GM21619 (cell line): ENCODE measurements around the gene C1QB.

ENCODE experiments used
- ATAC-seq: cut with Tn5 transposase; IDR thresholded peaks from one replicate; pipeline ENCODE4 v1.9.1; 2021; ENCODE audit not compliant: unreplicated experiment

Gene C1QB, protein sequence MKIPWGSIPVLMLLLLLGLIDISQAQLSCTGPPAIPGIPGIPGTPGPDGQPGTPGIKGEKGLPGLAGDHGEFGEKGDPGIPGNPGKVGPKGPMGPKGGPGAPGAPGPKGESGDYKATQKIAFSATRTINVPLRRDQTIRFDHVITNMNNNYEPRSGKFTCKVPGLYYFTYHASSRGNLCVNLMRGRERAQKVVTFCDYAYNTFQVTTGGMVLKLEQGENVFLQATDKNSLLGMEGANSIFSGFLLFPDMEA

DNA sequence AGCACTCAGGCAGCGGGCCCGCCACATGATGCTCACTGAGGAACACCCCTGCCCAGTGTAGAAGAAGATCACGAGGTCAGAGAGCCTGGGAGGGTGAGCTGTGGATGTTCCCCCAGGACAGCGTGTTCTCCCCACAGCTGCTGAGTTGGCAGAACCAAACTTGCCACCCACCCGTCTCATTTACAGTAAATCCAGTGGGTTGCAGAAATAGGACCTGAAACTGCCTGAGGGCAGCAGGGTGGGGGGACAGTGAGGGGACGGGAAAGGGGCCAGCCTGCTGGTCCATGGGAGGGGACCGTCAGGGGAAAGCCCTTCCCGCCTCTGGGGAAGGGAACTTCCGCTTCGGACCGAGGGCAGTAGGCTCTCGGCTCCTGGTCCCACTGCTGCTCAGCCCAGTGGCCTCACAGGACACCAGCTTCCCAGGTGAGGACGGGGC lies at the start of gene C1QB:
C1QB (plus strand) TSS at position 356 of the 436 bp plus-strand sequence. CDS start 6,227 bp downstream, outside the sequence.
- no peak for ATAC-seq

DNA sequence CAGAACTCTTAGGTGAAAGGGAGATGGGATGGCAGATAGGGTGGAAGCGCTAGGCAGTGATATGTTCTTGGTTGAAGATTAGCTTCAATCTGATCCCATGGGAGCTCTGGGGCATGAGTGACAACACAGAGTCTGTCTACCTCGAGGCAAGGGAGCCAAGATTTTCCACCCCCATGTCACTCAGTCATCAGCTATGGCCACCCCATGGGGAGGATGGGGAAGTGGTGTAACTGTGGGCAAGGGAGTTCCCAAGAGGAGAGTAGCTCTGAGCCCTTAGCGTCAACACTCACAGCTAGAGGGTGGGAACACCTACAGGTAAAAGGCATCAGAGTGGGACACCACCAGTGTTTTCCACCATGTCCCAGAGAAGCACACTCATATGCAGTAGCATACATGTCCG lies 46.9 kb upstream of the C1QB start:
- ATAC-seq, result no peak

DNA sequence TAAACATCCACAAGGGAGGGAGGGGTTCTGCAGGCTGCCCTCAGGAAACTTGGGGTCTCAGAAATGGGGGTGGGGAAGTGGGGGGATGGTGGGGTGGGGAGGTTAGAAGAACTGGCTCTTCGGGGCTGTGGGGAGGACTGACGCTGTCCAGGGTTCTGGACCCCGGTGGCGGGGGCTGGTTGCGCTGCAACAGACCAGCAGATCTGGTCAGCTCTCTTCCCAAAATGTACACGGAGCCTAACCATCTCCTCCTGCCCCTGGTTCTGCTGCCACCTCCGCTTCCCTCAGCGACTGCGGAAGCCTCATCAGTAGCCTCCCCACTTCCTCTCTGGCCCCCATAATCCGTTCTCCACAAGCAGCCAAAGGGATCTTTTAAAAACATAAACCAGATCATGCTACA lies 45.9 kb upstream of the C1QB start:
- no peak for ATAC-seq

DNA sequence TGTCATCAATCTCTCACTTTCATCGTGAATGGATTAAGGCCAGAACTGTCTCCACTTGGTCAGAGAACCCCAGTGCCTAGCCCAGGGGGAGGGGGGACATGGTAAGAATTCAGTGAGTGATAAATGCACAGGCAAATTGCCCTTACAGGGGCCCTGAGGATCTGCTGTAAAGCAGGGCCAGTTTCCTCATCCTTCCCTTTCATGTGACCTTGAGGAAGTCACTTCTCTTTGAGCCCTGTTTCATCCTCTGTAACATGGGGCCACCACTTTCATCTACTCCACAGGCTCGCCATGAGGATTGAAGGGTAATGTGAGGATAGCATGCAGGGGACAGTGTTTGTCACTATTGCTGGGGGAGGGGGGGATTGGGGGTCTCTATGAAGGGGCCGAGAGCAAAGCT lies 44.7 kb upstream of the C1QB start:
- no peak for ATAC-seq

DNA sequence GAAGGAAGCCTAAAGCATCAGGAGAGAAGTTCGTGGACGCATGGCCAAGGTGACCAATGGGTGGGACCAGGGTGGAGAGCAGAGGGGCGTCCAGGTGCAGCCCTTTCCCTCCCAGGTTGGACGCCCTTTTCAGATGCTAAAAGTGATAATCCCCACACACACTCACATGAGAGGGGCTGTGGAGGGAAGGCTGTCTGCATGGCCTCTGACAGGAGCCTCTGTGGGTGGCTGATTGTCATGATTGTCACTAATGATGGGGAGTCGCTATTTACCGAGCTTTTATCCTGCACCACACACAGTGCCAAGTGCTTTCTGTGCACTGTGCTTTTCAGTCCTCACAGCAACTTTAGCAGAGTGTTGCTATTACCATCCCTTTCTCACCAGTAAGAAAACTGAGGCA lies 43.7 kb upstream of the C1QB start:
- no peak for ATAC-seq

DNA sequence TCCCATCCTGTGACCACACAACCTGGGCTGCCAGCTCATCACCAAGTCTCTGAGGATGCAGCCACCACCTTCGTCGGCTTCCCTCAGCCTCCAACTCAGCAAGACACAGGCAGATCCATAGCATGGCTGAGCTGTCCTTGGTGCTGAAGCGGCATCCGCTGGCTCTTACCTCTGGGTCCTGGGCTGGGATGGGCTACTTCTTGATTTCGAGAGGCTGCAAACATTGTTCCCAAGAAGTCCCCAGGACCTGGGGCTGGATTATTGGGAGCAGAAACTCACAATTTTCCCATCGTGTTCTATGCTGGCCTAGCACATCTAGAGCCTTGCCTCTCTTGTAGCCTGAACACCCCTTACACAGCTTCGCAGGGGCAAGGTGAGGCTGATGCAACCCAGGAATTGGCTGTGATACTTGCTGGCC lies 41.5 kb upstream of the C1QB start:
- no peak for ATAC-seq

DNA sequence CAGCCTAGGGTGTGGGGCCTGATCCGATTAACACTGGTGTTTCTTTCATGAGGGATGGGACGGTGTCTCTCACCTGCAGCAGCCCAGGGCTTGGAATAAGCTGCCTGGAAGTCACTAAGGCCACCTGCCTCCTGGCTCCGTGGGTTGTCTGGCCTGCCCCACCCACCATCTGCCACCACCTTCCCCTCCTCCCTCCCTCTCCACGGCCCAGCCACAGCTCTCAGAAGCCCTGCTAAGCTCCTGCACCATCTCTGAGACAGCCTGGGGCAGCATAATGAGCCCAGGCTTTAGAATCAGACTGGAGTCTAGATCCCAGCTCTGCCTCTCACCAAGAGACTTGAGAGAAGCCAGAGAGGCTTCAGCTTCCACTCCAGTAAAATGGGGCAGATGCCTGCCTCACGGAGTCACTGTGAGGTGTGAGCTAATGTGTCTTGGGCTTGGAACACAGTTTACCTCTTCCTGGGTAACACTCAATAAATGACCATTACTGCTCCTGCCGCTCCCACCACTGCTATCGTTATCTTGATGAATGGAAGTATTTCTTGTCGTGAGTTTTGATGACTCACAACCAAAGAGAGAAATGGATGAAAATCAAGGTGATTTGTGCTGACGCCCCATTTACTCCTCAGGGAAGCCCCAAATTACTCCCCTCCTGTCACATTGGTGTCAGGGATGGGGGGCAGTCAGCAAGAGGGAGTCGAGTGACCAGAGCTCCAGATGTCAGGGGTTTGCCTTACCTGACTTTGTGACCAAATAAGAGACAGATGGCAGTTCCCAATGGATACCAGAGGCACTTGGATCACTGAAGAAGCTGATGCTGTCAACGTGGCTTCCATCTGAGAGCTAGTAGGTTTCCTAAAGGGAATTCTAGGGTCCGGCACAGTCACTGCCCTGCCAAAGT lies 40.1 kb upstream of the C1QB start:
- ATAC-seq, result no peak

DNA sequence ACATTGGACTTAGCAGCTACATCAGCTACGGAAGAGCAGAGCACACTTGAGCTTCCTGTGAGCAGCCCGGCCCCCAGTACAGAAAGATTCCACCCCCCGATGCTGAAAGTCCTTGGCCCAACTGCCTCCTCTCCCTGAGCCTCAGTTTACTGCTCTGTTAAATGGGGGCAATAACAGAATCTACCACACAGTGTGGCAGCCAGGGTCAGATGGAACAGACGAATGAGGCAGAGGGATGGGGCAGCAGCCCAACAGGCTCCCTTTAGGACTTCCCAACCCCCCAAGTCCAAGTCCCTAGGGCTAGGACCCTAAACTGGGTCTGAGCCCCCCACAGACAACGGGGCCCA lies 39.5 kb upstream of the C1QB start:
- no peak for ATAC-seq

DNA sequence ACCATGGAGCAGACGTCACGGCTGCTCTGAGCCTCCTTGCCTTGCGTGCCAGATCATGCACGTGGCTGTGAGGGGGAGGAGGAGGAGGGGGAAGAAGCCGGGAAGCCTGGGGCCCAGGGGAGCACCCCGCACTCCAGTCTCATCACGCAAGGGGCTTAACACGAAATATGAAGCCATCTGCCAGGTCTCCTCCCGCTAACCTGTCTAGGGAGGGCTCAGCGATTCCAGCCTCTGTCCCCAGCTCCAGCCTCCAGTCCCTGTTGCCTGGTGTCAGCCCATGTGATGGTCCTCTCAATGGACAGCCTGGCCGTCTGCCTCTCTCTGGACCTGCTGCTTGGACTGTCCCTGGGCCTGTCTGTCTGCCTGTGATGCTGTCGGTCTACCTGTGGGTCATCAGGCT lies 39.1 kb upstream of the C1QB start:
- no peak for ATAC-seq

DNA sequence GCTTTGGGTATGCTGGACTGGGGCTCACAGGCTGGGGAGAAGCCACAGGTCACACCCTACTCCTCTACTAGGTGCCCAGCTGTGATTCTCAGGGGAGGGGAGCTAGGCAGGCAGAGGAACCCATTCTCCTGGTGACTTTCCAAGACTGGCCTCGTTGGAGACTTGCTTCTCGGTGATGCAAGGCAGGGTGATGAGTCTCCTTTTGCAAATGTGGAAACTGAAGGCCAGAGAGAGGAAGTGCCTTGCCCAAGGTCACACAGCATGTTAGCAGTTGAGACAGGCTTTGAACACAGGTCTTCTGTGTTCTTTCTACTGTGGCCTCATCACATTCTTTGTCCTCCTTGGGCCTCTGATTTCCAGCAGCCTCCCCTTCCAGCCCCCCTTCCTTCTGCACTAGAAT lies 37.1 kb upstream of the C1QB start:
- no peak for ATAC-seq

DNA sequence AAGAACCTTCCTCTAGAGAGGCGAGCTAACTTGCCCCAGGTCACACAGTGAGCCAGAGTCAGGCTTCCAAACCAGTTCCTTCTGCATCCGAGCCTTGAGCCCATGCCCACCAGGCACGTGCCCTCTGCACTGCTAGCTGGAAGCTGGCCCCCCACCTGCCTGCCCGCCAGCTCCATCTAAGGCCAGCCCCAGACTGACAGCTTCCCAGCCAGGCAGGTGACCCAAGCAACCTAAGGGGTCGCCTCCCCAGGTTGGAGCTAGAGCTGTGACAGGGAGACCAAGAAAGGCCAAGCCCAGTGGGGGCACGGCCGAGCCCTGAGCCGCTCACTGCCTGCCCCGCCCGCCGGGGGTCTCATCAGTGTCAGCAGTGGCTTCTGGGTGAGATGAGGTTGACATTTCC lies 36.5 kb upstream of the C1QB start:
- no peak for ATAC-seq

DNA sequence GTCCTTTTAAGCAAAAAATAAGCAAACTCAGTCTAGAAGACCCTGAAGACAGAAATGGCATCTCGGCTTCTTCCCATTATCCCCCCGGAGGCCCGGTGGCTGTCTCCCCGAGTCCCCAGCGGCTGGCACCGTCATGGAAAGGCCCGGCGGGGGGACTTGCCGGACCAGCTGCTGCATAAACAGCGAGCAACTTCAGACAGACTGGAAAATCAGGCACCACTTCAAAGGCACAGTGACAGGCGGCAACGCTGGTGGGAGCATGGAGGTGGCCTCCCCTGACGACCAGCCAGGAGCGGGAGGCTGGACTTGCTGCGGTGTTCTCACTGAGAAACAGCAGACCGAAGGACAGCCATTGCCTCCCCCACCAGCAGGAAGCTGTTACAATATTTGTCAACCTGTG lies 35.0 kb upstream of the C1QB start:
- ATAC-seq, result no peak

DNA sequence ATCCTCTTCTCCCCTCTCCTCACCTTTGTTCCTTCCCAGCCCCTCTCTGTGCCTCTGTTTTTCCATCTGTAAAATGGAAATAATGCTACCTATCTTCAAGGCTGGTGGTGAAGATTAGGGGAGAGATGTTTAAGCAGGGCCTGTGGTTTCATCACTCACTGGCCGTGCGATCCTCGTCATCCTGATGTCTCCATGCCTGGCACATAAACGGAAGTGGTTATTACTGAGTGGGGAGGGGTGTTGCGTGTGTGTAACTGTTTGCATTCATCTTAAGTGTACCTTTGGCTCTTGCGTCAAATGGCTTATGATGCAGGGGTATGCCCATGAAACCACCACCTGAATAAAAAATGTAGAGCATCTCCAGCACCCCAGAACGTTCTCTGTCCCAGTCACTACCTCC lies 33.8 kb upstream of the C1QB start:
- ATAC-seq, result no peak

DNA sequence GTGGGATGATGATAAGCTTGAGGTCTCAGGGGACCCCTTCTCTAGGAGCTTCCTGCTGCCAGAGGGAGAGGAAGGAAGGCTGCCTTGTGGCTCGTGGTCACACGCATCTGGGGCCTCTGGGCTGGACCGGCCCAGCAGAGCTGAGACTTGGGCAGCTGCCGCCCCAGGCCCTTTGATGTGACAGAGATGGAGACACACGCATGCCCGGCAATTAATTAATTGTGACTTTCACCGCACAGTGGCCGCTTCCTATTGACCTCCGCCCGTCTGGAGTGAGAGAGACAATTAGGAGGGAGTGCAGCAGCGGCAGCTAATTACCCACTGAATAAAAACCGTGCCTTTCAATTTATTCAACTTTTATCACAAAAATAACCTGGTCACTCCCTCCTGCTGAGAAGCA lies 33.2 kb upstream of the C1QB start:
- no peak for ATAC-seq

DNA sequence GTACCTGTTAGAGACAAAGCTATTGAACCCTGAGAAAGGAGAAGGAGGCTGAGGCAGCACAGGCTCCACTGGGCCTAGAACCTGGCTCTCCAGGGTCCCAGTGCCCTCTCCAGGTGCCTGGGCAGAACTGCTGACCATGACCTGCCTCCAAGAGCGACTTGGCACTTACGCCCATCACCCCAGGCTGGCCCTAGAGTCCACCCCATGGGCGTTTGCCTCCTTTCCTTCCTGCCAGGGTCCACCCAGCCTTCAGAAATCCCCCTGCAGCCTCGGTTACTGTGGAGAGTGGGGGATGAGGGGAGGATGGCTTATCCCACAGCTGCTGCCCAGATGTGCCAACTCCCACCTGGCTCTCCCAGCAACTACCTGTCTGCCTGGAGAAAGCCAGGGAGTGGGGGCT lies 31.3 kb upstream of the C1QB start:
- no peak for ATAC-seq

DNA sequence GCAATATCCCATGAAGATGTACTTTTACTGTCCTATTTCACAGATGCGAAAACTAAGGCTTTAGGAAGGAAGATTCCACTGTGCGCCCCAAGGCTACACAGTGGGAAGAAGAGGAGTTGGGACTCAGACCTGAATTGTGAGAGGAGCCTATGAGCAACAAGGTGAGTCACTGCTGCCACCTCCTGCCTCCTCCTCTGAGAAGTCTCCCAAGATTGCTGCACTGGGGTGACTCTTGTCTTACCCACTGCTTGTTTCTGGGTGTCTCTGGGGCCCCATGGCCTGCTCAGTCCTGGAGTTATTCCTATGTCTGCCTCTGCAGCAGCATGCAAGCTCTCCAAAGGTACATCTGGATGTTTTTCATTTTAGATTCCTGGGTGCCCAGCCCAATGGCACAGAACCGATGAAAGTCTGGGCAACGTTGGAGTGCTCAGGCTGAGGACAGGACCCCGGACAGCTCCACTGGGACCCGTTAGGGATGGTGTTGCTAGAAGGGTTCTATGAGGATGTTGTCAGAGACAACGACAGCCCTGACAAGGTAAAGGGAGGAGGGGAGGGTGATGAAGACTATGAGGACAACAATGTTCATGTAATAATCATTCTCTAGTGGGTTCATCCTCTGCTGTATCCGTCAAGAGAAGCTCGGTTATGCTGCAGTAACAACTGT lies 27.6 kb upstream of the C1QB start:
- ATAC-seq, result no peak

DNA sequence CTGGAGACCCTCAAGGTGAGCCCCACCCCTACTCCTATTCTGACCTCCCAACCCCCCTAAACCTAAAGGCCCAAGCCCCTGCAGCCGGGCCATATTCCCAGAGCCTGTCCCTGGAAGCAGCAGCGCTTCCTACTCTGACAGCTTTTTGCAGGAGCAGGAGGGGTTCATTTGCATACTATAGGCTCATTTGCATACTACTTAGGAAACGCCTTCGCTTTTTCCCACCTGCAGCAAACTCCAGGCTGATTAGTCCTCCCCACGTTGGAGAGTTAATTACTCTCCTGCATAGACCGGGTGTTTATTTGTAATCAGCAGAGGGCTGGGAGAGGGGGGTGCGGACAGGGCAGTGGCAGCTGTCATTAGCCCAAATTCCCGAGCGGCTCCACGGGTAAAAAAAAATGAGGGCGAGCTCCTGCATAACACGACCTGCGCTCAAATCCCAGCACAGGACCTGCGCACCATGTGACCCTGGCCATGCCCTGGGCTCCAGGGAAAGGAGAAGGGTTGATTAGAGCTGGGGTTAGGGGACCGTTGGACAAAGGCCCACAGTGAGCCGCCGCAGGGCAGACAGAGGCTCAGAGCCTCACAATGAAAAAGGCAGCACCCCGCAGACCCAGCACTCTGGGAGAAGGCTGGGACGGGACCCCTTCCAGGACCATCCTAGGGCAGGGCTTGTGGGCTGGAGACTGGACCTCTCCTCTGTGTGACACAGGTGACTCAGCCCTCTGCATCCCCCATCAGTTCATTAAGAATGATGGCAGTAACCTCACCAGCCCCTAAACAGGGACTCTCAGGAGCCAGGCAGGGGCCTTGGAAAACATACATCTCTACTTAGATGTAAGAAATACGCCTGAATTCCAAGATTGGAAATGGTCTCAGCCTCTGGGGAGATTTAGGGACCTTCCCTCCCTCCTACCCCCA lies 26.5 kb upstream of the C1QB start:
- ATAC-seq, result no peak

DNA sequence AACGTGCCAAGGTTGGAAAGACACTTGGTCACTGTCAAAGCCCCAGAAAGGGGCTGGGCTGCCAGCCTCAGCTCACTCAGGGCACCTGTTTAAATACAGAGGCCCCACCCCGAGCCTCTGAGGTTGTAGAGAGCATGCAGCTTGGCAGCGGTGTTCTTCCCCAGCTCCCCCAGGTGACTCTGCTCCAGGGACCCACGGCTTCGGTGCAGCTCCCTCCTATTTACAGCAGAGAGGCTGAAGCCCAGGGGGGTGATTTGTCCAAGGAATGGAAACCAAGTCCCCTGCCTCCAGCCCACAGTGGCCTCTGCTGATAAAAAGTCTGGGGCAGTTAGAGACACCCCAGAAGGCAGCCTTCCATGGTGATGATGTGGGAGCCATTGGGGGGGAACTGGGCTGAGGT lies 25.7 kb upstream of the C1QB start:
- ATAC-seq, result no peak

DNA sequence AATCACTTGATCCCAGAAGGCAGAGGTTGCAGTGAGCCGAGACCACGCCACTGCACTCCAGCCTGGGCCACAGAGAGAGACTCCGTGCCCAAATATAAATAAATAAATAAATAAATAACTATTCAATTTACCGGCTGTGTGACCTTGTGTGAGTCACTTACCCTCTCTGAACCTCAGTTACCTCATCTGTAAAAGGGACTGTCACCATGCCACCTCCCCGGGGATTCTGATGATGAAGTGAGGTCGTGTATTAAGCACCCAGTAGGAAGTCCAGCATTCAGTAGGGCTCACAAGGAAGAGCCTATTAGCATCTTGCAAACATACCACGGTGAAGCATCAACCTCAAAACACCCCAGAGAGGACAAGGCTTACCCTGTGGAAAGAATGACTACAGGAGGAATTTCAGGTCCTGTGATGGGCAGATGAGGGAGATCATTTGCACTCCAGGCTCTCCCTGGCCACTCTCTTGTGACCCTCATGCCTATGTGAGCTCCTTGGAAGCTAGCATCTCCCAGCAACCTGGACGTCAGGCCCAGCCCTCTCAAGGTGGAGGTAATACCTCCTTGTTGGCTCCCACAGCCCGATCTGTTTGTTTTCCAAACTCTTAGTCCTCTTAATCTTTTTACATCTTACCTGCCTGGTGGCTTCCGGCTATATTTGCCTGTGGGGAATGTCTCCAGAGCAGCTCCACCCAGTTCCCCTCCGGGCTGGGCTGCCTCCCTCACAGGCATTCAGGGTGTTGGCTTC lies 24.2 kb upstream of the C1QB start:
- no peak for ATAC-seq

DNA sequence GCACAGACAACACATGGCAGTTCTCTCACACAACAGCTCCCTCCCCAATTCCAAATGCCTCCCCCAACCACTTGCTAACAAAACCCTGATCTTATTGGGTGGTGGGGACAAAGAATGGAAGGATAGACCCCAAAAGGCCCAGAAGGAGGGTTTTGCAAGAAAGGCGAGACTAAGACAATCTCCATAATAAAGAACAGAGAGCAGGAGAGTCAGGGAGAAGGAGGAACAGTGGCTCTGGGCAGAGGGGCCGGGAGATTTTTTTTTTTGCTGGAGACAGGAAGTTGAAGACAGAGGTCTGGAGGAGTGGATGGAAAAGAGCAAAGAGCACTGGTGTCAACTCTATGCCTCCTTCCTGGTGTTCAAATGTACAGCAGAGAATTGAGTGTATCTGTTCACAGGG lies 23.1 kb upstream of the C1QB start:
- no peak for ATAC-seq
